HEK293T (cell line): Measurements from ENCODE around the gene BTBD9.

Experiments used
- CTCF ChIA-PET: fragments of 350-600 bp; formaldehyde crosslinking; extraction: SDS; loops from one replicate; lab custom pipeline; 2021; ENCODE audit warnings: antibody characterized with exemption, inconsistent platforms; lab: Yijun Ruan, JAX
- POLR2A ChIA-PET: fragments of 350-600 bp; formaldehyde crosslinking; extraction: SDS; loops from one replicate; lab custom pipeline; 2020; ENCODE audit warnings: antibody characterized with exemption, inconsistent platforms; lab: Yijun Ruan, JAX
- DNase-seq: peaks from one replicate; pipeline ENCODE4 v3.0.0; 2012; ENCODE audit warnings: mixed read lengths; ENCODE audit errors: extremely low spot score
- ARNT ChIP-seq: fragments of 450-650 bp; IDR thresholded peaks from 2 replicates; pipeline ENCODE4 v1.6.1; 2017; ENCODE audit warnings: mild to moderate bottlenecking
- BHLHE40 ChIP-seq: fragments of 450-650 bp; IDR thresholded peaks from 2 replicates; pipeline ENCODE4 v1.6.1; 2016; ENCODE audit warnings: mild to moderate bottlenecking, moderate library complexity, borderline replicate concordance
- CTBP1 ChIP-seq: fragments of 450-650 bp; IDR thresholded peaks from 2 replicates; pipeline ENCODE4 v1.6.1; 2016; ENCODE audit warnings: borderline replicate concordance
- ELF4 ChIP-seq: fragments of 450-650 bp; IDR thresholded peaks from 2 replicates; pipeline ENCODE4 v1.6.1; 2017; ENCODE audit warnings: antibody characterized with exemption
- FOXA1 ChIP-seq: fragments of 450-650 bp; IDR thresholded peaks from 2 replicates; pipeline ENCODE4 v1.6.1; 2016; ENCODE audit warnings: mild to moderate bottlenecking
- FOXK2 ChIP-seq: fragments of 450-650 bp; IDR thresholded peaks from 2 replicates; pipeline ENCODE4 v1.6.1; 2016; ENCODE audit warnings: mild to moderate bottlenecking
- FOXM1 ChIP-seq: fragments of 450-650 bp; IDR thresholded peaks from 2 replicates; pipeline ENCODE4 v1.6.1; 2017; ENCODE audit warnings: mild to moderate bottlenecking, borderline replicate concordance
- HDGF ChIP-seq: fragments of 450-650 bp; IDR thresholded peaks from 2 replicates; pipeline ENCODE4 v1.6.1; 2017; ENCODE audit warnings: antibody characterized with exemption, borderline replicate concordance
- L3MBTL2 ChIP-seq: fragments of 450-650 bp; conservative IDR thresholded peaks from 2 replicates; pipeline ENCODE4 v1.6.1; 2016; ENCODE audit warnings: mild to moderate bottlenecking
- LEF1 ChIP-seq: fragments of 450-650 bp; IDR thresholded peaks from 2 replicates; pipeline ENCODE4 v1.6.1; 2017; ENCODE audit warnings: mild to moderate bottlenecking, borderline replicate concordance
- NFRKB ChIP-seq: fragments of 450-650 bp; IDR thresholded peaks from 2 replicates; pipeline ENCODE4 v1.6.1; 2016; ENCODE audit warnings: mild to moderate bottlenecking, moderate library complexity
- PKNOX1 ChIP-seq: fragments of 450-650 bp; IDR thresholded peaks from 2 replicates; pipeline ENCODE4 v1.6.1; 2016
- SP1 ChIP-seq: fragments of 450-650 bp; IDR thresholded peaks from 2 replicates; pipeline ENCODE4 v1.6.1; 2017
- SUZ12 ChIP-seq: fragments of 450-650 bp; IDR thresholded peaks from 2 replicates; pipeline ENCODE4 v1.6.1; 2016; ENCODE audit warnings: mild to moderate bottlenecking
- TARDBP ChIP-seq: fragments of 450-650 bp; IDR thresholded peaks from 2 replicates; pipeline ENCODE4 v1.6.1; 2016
- ZNF384 ChIP-seq: fragments of 450-650 bp; IDR thresholded peaks from 2 replicates; pipeline ENCODE4 v1.6.1; 2016

BTBD9 gene

GRCh38 chr6:38164671-38165108 is 475.0 kb downstream of the BTBD9 start:
- ChIA-PET POLR2A (no interaction called here), CTCF (no interaction called here)
- no peak for TF ChIP-seq CTBP1
- no peak for TF ChIP-seq LEF1
- TF ChIP-seq NFRKB, result no peak
- TF ChIP-seq SP1, result no peak
- TF ChIP-seq SUZ12, result no peak
- no peak for TF ChIP-seq FOXM1
- no peak for TF ChIP-seq TARDBP
- no peak for TF ChIP-seq PKNOX1
- no peak for TF ChIP-seq BHLHE40
- TF ChIP-seq L3MBTL2, result no peak
- TF ChIP-seq FOXK2, result no peak
- no peak for TF ChIP-seq ARNT
- no peak for TF ChIP-seq FOXA1
- TF ChIP-seq HDGF, result no peak
- TF ChIP-seq ZNF384, result no peak
- TF ChIP-seq ELF4, result no peak
- DNase-seq, result no peak

GRCh38 chr6:38164131-38164481 is 475.6 kb downstream of the BTBD9 start:
- ChIA-PET POLR2A (no interaction called here), CTCF (no interaction called here)
- DNase-seq, result no peak
- TF ChIP-seq SP1, result no peak
- TF ChIP-seq LEF1, result no peak
- TF ChIP-seq L3MBTL2, result no peak
- no peak for TF ChIP-seq ZNF384
- TF ChIP-seq CTBP1, result no peak
- no peak for TF ChIP-seq FOXA1
- TF ChIP-seq SUZ12, result no peak
- no peak for TF ChIP-seq FOXM1

- ChIA-PET CTCF (no interaction called here), POLR2A (no interaction called here)
- TF ChIP-seq ELF4 (no peak), HDGF (no peak), FOXA1 (no peak), LEF1 (no peak), FOXM1 (no peak), TARDBP (no peak), SP1 (no peak), FOXK2 (no peak), L3MBTL2 (no peak), NFRKB (no peak), PKNOX1 (no peak), SUZ12 (no peak)
- DNase-seq, result no peak
These were observed 476.3 kb downstream of the BTBD9 start for GRCh38 chr6:38163186-38164130.

GRCh38 chr6:38162493-38163185 is 477.1 kb downstream of the BTBD9 start:
- ChIA-PET CTCF (no interaction called here), POLR2A (no interaction called here)
- TF ChIP-seq NFRKB (no peak), PKNOX1 (no peak), ZNF384 (no peak), SP1 (no peak), ELF4 (no peak), FOXM1 (no peak), SUZ12 (no peak), FOXK2 (no peak), TARDBP (no peak), HDGF (no peak), BHLHE40 (no peak), ARNT (no peak), L3MBTL2 (no peak), FOXA1 (no peak)
- DNase-seq, result no peak

- POLR2A ChIA-PET, result no interaction called here
- DNase-seq, result no peak
These were observed 477.8 kb downstream of the BTBD9 start for GRCh38 chr6:38161754-38162492.

More at GRCh38 chr6:38161754-38162492, 477.8 kb downstream of the BTBD9 start:
- CTCF ChIA-PET, result no interaction called here
- TF ChIP-seq CTBP1, result no peak
- no peak for TF ChIP-seq SUZ12
- TF ChIP-seq SP1, result no peak
- no peak for TF ChIP-seq PKNOX1
- no peak for TF ChIP-seq BHLHE40
- no peak for TF ChIP-seq ARNT
- no peak for TF ChIP-seq ZNF384
- no peak for TF ChIP-seq NFRKB
- TF ChIP-seq TARDBP, result no peak
- TF ChIP-seq FOXM1, result no peak
- TF ChIP-seq FOXA1, result no peak
- TF ChIP-seq LEF1, result no peak
- TF ChIP-seq L3MBTL2, result no peak
- TF ChIP-seq FOXK2, result no peak
- no peak for TF ChIP-seq ELF4
- no peak for TF ChIP-seq HDGF
